Middle frontal gyrus (tissue), 1 donor: ENCODE results near the gene AS3MT.
"Not testable (repeated sequence)": the region's sequence is repeated elsewhere in the genome, so short reads cannot be mapped to it uniquely, and the experiment has no call there.

Source experiments
- DNase-seq: peaks from one replicate; pipeline ENCODE4 v3.0.0-alpha.2; 2015; ENCODE audit warnings: low spot score; ENCODE audit errors: extremely low spot score

AS3MT gene

GRCh38 chr10:102919246-102919959 lies 50.1 kb downstream of the AS3MT start:
- DNase-seq: no peak

GRCh38 chr10:102919992-102920739 lies 50.9 kb downstream of the AS3MT start:
- DNase-seq: no peak

- DNase-seq: no peak
Measured at GRCh38 chr10:102923601-102924000, 54.3 kb downstream of the AS3MT start.

GRCh38 chr10:102926842-102927241 lies 57.6 kb downstream of the AS3MT start:
- no peak for DNase-seq

GRCh38 chr10:102927311-102928010 lies 58.2 kb downstream of the AS3MT start:
- no peak for DNase-seq

- DNase-seq: not testable (repeated sequence)
Measured at GRCh38 chr10:102928442-102928841, 59.2 kb downstream of the AS3MT start.

GRCh38 chr10:102930720-102931119 lies 61.5 kb downstream of the AS3MT start:
- no peak for DNase-seq

- no peak for DNase-seq
Measured at GRCh38 chr10:102931643-102932042, 62.4 kb downstream of the AS3MT start.

- DNase-seq: no peak
Measured at GRCh38 chr10:102935505-102935904, 66.2 kb downstream of the AS3MT start.

- no peak for DNase-seq
Measured at GRCh38 chr10:102935939-102936605, 66.8 kb downstream of the AS3MT start.

GRCh38 chr10:102941401-102941800 lies 72.1 kb downstream of the AS3MT start:
- no peak for DNase-seq

GRCh38 chr10:102945449-102945848 lies 76.2 kb downstream of the AS3MT start:
- DNase-seq: no peak

- no peak for DNase-seq
Measured at GRCh38 chr10:102945962-102946361, 76.7 kb downstream of the AS3MT start.

- no peak for DNase-seq
Measured at GRCh38 chr10:102946992-102947391, 77.7 kb downstream of the AS3MT start.

- DNase-seq: no peak
Measured at GRCh38 chr10:102948176-102948575, 78.9 kb downstream of the AS3MT start.

GRCh38 chr10:102948786-102949185 lies 79.5 kb downstream of the AS3MT start:
- DNase-seq: no peak

GRCh38 chr10:102949916-102950315 lies 80.6 kb downstream of the AS3MT start:
- no peak for DNase-seq

- no peak for DNase-seq
Measured at GRCh38 chr10:102951316-102951715, 82.0 kb downstream of the AS3MT start.
